Liver (tissue), 9 donors: ENCODE results near the gene ADAP1. TPM values are rescaled to one million over a fixed set of nuclear protein-coding genes. Genes with fewer than 3 reads are reported as not detected.
"Not testable (repeated sequence)": the region's sequence is repeated elsewhere in the genome, so short reads cannot be mapped to it uniquely, and the experiment has no call there.

Source experiments
- DNase-seq: peaks from one replicate; pipeline ENCODE4 v3.0.0-alpha.2; 2017; ENCODE audit warnings: low spot score
- H3K27ac ChIP-seq, 2 donors: one replicate each; pipeline ENCODE4 v1.7.0; 2013; ENCODE audit warnings: inconsistent platforms in 2 of 2, low read length in 2 of 2, control low read depth in 1 of 2, low read depth in 1 of 2, mild to moderate bottlenecking in 1 of 2
- H3K27me3 ChIP-seq, 4 donors: one replicate each; pipeline versions ENCODE4 v1.6.1 to v1.7.0; 2013; ENCODE audit warnings: low read length in 3 of 4, inconsistent platforms in 1 of 4, mild to moderate bottlenecking in 1 of 4, moderate library complexity in 1 of 4; ENCODE audit not compliant: control insufficient read depth in 4 of 4, insufficient read depth in 4 of 4
- H3K36me3 ChIP-seq, 4 donors: one replicate each; pipeline versions ENCODE4 v1.6.1 to v1.7.0; 2013; ENCODE audit warnings: low read length in 3 of 4, mild to moderate bottlenecking in 3 of 4, low read depth in 1 of 4, moderate library complexity in 1 of 4; ENCODE audit not compliant: control insufficient read depth in 4 of 4, insufficient read depth in 3 of 4
- H3K4me1 ChIP-seq, 4 donors: one replicate each; pipeline versions ENCODE4 v1.6.1 to v1.7.0; 2013; ENCODE audit warnings: low read length in 3 of 4, mild to moderate bottlenecking in 3 of 4, moderate library complexity in 1 of 4; ENCODE audit not compliant: control insufficient read depth in 4 of 4, insufficient read depth in 4 of 4
- H3K4me3 ChIP-seq, 3 donors: one replicate each; pipeline versions ENCODE4 v1.6.1 to v1.7.0; 2013; ENCODE audit warnings: low read length in 3 of 3, control low read depth in 1 of 3, low read depth in 1 of 3, mild to moderate bottlenecking in 1 of 3
- H3K9ac ChIP-seq, 2 donors: one replicate each; pipeline ENCODE4 v1.7.0; 2013; ENCODE audit warnings: low read length in 2 of 2, mild to moderate bottlenecking in 2 of 2, moderate library complexity in 2 of 2, control low read depth in 1 of 2, low read depth in 1 of 2
- H3K9me3 ChIP-seq, 4 donors: one replicate each; pipeline versions ENCODE4 v1.6.1 to v1.7.0; 2013; ENCODE audit warnings: low read length in 3 of 4; ENCODE audit not compliant: control insufficient read depth in 4 of 4
- ATF3 ChIP-seq: IDR thresholded peaks from 2 replicates; pipeline ENCODE4 v1.6.1; 2016; ENCODE audit warnings: antibody characterized with exemption
- EGR1 ChIP-seq, 2 donors: IDR thresholded peaks; 2 replicates each; pipeline ENCODE4 v1.6.1; 2016 to 2018; ENCODE audit warnings: antibody characterized with exemption in 2 of 2, low read depth in 2 of 2
- FOXA1 ChIP-seq: IDR thresholded peaks from 2 replicates; pipeline ENCODE4 v1.6.1; 2016; ENCODE audit warnings: antibody characterized with exemption
- FOXA2 ChIP-seq: IDR thresholded peaks from 2 replicates; pipeline ENCODE4 v1.6.1; 2016; ENCODE audit warnings: antibody characterized with exemption
- GABPA ChIP-seq, 2 donors: IDR thresholded peaks in 1 of 2; conservative IDR thresholded peaks in 1 of 2; 2 replicates each; pipeline ENCODE4 v1.6.1; 2016; ENCODE audit warnings: antibody characterized with exemption in 2 of 2, mild to moderate bottlenecking in 1 of 2, moderate library complexity in 1 of 2
- HNF4A ChIP-seq, 2 donors: conservative IDR thresholded peaks; 2 replicates each; pipeline ENCODE4 v1.6.1; 2016; ENCODE audit warnings: antibody characterized with exemption in 2 of 2, mild to moderate bottlenecking in 2 of 2
- HNF4G ChIP-seq: IDR thresholded peaks from 2 replicates; pipeline ENCODE4 v1.6.1; 2016; ENCODE audit warnings: antibody characterized with exemption
- JUND ChIP-seq, 2 donors: IDR thresholded peaks; 2 replicates each; pipeline ENCODE4 v1.6.1; 2016; ENCODE audit warnings: antibody characterized with exemption in 2 of 2
- MAX ChIP-seq: IDR thresholded peaks from 2 replicates; pipeline ENCODE4 v1.6.1; 2016; ENCODE audit warnings: antibody characterized with exemption
- NR2F2 ChIP-seq: IDR thresholded peaks from 2 replicates; pipeline ENCODE4 v1.6.1; 2016; ENCODE audit warnings: antibody characterized with exemption
- RAD21 ChIP-seq, 2 donors: IDR thresholded peaks; 2 replicates each; pipeline ENCODE4 v1.6.1; 2016; ENCODE audit warnings: antibody characterized with exemption in 2 of 2, mild to moderate bottlenecking in 2 of 2
- REST ChIP-seq: IDR thresholded peaks from 2 replicates; pipeline ENCODE4 v1.6.1; 2016; ENCODE audit warnings: antibody characterized with exemption, mild to moderate bottlenecking
- RXRA ChIP-seq, 2 donors: IDR thresholded peaks; 2 replicates each; pipeline ENCODE4 v1.6.1; 2017 to 2018; ENCODE audit warnings: antibody characterized with exemption in 2 of 2, mild to moderate bottlenecking in 1 of 2
- SP1 ChIP-seq: IDR thresholded peaks from 2 replicates; pipeline ENCODE4 v1.6.1; 2018; ENCODE audit warnings: antibody characterized with exemption, mild to moderate bottlenecking
- TAF1 ChIP-seq: conservative IDR thresholded peaks from 2 replicates; pipeline ENCODE4 v1.6.1; 2016; ENCODE audit warnings: antibody characterized with exemption, mild to moderate bottlenecking
- YY1 ChIP-seq: IDR thresholded peaks from 2 replicates; pipeline ENCODE4 v1.6.1; 2016; ENCODE audit warnings: antibody characterized with exemption, mild to moderate bottlenecking
- ZBTB33 ChIP-seq: IDR thresholded peaks from 2 replicates; pipeline ENCODE4 v1.6.1; 2016; ENCODE audit warnings: antibody characterized with exemption
- WGBS: extraction: QIAGEN DNeasy Blood & Tissue Kit; methylation state at CpG from one replicate; pipeline ENCODE4 v1.1.7; 2013; 5-methylcytosine and 5-hydroxymethylcytosine counted together
- polyA plus RNA-seq, 2 donors: library from polyadenylated mRNA; stranded (reverse) in 1 of 2; unstranded in 1 of 2; fragments of 200-250 nt in 1 of 2; fragments of >200 nt in 1 of 2; fragmentation: Nextera tagmentation in 1 of 2; extraction: Ambion mirVana in 1 of 2; gene quantifications; one replicate each; pipeline versions ENCODE4 v1.2.1 to v1.2.3, GENCODE V29; 2013 to 2015
- total RNA-seq, 2 donors: library from RNA; depleted of rRNA; stranded (reverse); fragments of >200 nt; gene quantifications; one replicate each; pipeline ENCODE4 v1.2.3, GENCODE V29; 2014
- TF ChIP-seq, protein P1 (sequence below): fragments of 150-350 bp; IDR thresholded peaks from 2 replicates; pipeline ENCODE4 v1.5.1; 2017; ENCODE audit warnings: improper control_type of control experiment, low read depth, low read length; ENCODE audit not compliant: missing input control
- donor health status: healthy.
- donor health status: healthy.
- donor health status: healthy.
- donor health status: healthy.
- donor health status: healthy.

ADAP1 gene
- total and polyA plus RNA-seq, 4 donors: 0.46 to 3.7 (median 2.7) TPM

DNA sequence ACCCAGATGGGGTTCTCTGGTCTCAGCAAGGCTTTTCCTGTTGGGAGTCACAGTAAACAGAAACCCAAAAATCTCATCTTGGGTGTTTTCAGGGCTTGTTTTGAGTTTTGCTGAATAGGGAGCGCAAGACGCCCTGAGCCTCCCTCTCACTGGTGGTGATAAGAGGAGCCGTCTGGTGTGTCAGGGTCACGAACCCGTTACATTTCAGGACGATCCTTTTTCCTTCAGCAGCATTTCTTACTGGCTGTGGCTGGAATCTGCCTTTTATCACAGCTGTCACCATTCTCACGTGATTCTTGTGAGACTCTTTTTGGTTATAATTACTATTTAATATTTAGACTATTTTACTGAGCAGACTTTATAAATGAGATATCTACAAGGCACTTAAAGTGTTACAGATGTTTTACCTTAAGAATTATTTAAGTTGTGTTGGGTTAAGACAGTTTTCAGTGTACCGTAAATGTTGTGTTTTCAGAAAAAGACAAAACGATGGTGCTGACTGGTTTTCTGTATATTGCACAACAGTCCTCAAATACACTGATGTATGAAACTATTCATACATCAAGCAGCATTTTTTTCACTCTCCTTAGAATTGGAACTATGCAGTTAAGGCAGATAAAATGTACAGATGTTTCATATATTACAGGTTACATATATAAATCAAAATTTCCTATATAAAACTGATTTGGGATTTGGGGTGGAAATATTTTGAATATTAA, 80.3 kb downstream of the ADAP1 start:
- DNase-seq: no peak
- WGBS: 74% methylated on average over 9 of the region's 9 CpGs
- H3K36me3 ChIP-seq: peaks cover 0 to 17% (median 7%) of the 10 kb centered on the region in 4 donors

DNA sequence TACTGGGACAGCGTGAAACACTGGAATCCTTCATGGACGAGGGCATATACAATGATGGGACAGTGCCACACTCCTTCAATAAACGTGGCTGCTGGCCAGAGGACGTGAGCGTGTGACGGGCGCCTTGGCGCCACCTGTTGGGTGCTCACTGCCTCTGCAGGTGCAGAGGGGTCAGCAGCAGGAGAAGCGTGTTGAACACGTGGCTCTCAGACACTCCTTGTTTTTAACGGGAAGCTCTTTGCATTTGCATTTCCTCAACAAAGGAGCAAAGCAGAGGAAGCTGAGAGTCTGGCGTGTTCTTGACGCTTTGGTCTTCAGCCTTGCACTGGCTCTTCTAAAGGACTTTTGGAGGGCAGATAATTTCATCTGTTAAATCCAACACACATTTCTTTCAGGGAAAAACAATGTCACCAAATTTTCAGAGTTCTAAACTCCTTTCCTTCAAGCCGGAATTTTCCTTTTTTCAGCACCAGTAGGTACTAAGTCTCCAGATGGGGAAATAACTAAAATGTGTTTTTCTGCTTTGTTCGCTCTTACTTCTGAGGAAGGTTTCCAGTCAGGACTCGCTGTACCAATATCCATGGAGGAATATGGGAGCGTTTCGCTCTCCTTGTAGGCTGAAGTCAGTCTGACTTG, 81.0 kb downstream of the ADAP1 start:
- H3K9ac ChIP-seq: peak overlapping the region; percentile 60 to 74
- H3K27ac ChIP-seq: peak overlapping the region; percentile 67 to 72
- H3K9me3 ChIP-seq: no peaks in the 10 kb centered on the region
- WGBS: 28% methylated on average over 18 of the region's 18 CpGs
- peaks cover 0 to 20% (median 13%) of the 10 kb centered on the region in 4 donors for H3K4me1 ChIP-seq
- peak; percentile 77 for DNase-seq
- no peak overlapping the region for H3K4me3 ChIP-seq
- peaks cover 0 to 20% (median 8%) of the 10 kb centered on the region in 4 donors for H3K36me3 ChIP-seq
- TF ChIP-seq RXRA (IDR thresholded peaks at IDR 0.05): peak; percentile 80 to 84
- TF ChIP-seq REST: no peak
- TF ChIP-seq EGR1 (IDR thresholded peaks at IDR 0.05; ENCODE audit: low read depth in 2 of 2): no peak
- TF ChIP-seq, protein P1, sequence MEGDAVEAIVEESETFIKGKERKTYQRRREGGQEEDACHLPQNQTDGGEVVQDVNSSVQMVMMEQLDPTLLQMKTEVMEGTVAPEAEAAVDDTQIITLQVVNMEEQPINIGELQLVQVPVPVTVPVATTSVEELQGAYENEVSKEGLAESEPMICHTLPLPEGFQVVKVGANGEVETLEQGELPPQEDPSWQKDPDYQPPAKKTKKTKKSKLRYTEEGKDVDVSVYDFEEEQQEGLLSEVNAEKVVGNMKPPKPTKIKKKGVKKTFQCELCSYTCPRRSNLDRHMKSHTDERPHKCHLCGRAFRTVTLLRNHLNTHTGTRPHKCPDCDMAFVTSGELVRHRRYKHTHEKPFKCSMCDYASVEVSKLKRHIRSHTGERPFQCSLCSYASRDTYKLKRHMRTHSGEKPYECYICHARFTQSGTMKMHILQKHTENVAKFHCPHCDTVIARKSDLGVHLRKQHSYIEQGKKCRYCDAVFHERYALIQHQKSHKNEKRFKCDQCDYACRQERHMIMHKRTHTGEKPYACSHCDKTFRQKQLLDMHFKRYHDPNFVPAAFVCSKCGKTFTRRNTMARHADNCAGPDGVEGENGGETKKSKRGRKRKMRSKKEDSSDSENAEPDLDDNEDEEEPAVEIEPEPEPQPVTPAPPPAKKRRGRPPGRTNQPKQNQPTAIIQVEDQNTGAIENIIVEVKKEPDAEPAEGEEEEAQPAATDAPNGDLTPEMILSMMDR: peak; percentile 97
- peak; percentile 9 for TF ChIP-seq FOXA1
- TF ChIP-seq RAD21 (IDR thresholded peaks at IDR 0.05): peak; percentile 95
- TF ChIP-seq JUND (IDR thresholded peaks at IDR 0.05): no peak
- TF ChIP-seq ZBTB33: no peak
- no peak for TF ChIP-seq ATF3
- TF ChIP-seq TAF1: no peak
- TF ChIP-seq FOXA2: no peak
- TF ChIP-seq HNF4A (conservative IDR thresholded peaks at IDR 0.05): peak; percentile 45 to 57
- TF ChIP-seq NR2F2: peak; percentile 80
- peak; percentile 59 for TF ChIP-seq SP1
- peak; percentile 99 for TF ChIP-seq MAX
- TF ChIP-seq YY1: peak; percentile 38
- TF ChIP-seq HNF4G: no peak
- peak in 1 of 2 donors; percentile 31 for TF ChIP-seq GABPA (IDR thresholded peaks at IDR 0.05 in 1 of 2, conservative IDR thresholded peaks at IDR 0.05 in 1 of 2)
- no peaks in the 10 kb centered on the region for H3K27me3 ChIP-seq

More for the DNA sequence above, 80.3 kb downstream of the ADAP1 start:
- Histone ChIP-seq H3K9ac (peak overlapping the region; percentile 60 to 74), H3K27ac (peak overlapping the region; percentile 67 to 72), H3K9me3 (no peaks in the 10 kb centered on the region), H3K4me3 (no peak overlapping the region), H3K27me3 (no peaks in the 10 kb centered on the region), H3K4me1 (peaks cover 3 to 27% (median 16%) of the 10 kb centered on the region in 4 donors)
- peak; percentile 26 to 34 for TF ChIP-seq RXRA (IDR thresholded peaks at IDR 0.05)
- TF ChIP-seq NR2F2: peak; percentile 78
- TF ChIP-seq SP1: no peak

DNA sequence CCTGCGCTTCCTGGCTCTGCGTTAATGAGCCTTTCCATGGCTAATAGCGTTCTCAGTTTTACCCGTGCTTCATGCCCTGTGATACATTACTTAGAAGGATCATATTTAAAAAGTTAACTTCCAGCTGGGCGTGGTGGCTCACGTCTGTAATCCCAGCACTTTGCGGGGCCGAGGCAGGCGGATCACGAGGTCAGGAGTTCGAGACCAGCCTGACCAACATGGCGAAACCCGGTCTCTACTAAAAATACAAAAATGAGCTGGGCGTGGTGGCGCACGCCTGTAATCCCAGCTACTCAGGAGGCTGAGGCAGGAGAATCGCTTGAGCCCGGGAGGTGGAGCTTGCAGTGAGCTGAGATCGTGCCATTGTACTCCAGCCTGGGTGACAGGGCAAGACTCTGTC, 81.8 kb downstream of the ADAP1 start:
- 90% methylated on average over 19 of the region's 19 CpGs for WGBS

More for the DNA sequence above, 81.8 kb downstream of the ADAP1 start:
- H3K9me3 ChIP-seq, H3K27me3 ChIP-seq, H3K4me3 ChIP-seq, H3K9ac ChIP-seq, DNase-seq: not testable (repeated sequence)
- Histone ChIP-seq H3K36me3 (peaks cover 0 to 20% (median 8%) of the 10 kb centered on the region in 4 donors), H3K4me1 (peaks cover 0 to 21% (median 11%) of the 10 kb centered on the region in 4 donors), H3K27ac (peak overlapping the region; percentile 67 to 72)
